Activated T-cell treated with anti-CD3 and anti-CD28 coated beads for 4 hours (primary cell): ENCODE measurements around the gene CETP.
A peak's percentile ranks its signal among the peaks of the same experiment; 100 is the strongest.
"Not testable (repeated sequence)": the region's sequence is repeated elsewhere in the genome, so short reads cannot be mapped to it uniquely, and the experiment has no call there.

Source experiments
- DNase-seq: peaks from one replicate; pipeline ENCODE4 v3.0.0-alpha.2; 2020

The CETP gene

GRCh38 chr16:56960681-56961281, 969 bp upstream of the CETP start:
- DNase-seq = no peak

GRCh38 chr16:56961386-56961785, 364 bp upstream of the CETP start:
- no peak for DNase-seq

GRCh38 chr16:56964243-56965148, 2.7 kb downstream of the CETP start:
- DNase-seq = peak; percentile 92

GRCh38 chr16:56965149-56966092, 3.7 kb downstream of the CETP start:
- no peak for DNase-seq

- DNase-seq = no peak
These were observed 4.3 kb downstream of the CETP start for GRCh38 chr16:56966093-56966475.

- DNase-seq = no peak
These were observed 6.0 kb downstream of the CETP start for GRCh38 chr16:56967733-56968132.

- DNase-seq = no peak
These were observed 8.0 kb downstream of the CETP start for GRCh38 chr16:56969769-56970168.

GRCh38 chr16:56970934-56971767, 9.4 kb downstream of the CETP start:
- no peak for DNase-seq

GRCh38 chr16:56971768-56972043, 10.0 kb downstream of the CETP start:
- DNase-seq = no peak

- DNase-seq = no peak
These were observed 10.9 kb downstream of the CETP start for GRCh38 chr16:56972403-56973293.

- no peak for DNase-seq
These were observed 11.5 kb downstream of the CETP start for GRCh38 chr16:56973294-56973689.

GRCh38 chr16:56973899-56974298, 12.1 kb downstream of the CETP start:
- DNase-seq = not testable (repeated sequence)

GRCh38 chr16:56974549-56975300, 13.0 kb downstream of the CETP start:
- DNase-seq = no peak

GRCh38 chr16:56975714-56976113, 14.0 kb downstream of the CETP start:
- DNase-seq = no peak

GRCh38 chr16:56977216-56977615, 15.5 kb downstream of the CETP start:
- no peak for DNase-seq

GRCh38 chr16:56977823-56978430, 16.2 kb downstream of the CETP start:
- no peak for DNase-seq

- no peak for DNase-seq
These were observed 18.4 kb downstream of the CETP start for GRCh38 chr16:56980201-56980535.

- DNase-seq = no peak
These were observed 19.3 kb downstream of the CETP start for GRCh38 chr16:56980792-56981724.

GRCh38 chr16:56981729-56982271, 20.1 kb downstream of the CETP start:
- DNase-seq = no peak
